Measurements from ENCODE around the gene AKT2. TPM values are rescaled to one million over a fixed set of nuclear protein-coding genes. Genes with fewer than 3 reads are reported as not detected.

AKT2 gene
- total RNA-seq, 2 experiments from 2014 or later, result 139 to 144 TPM

GRCh38 chr19:40274585-40275544, 10.3 kb downstream of the AKT2 start:
- POLR2A ChIA-PET, result interaction anchor here (0.7 to 3.2 kb wide), 4 partner anchors 8 to 22 kb away, joined by 3 to 13 read pairs (median 3); partner anchors contain the start of gene AKT2
- peak; percentile 69 for DNase-seq
- ATAC-seq, result peak; percentile 93
- Mint-ChIP-seq H3K27ac (peak overlapping the region; percentile 77), H3K4me3 (peak overlapping the region; percentile 41), H3K4me1 (ENCODE audit: low read depth) (peaks cover 65% of the 10 kb centered on the region), H3K27me3 (no peaks in the 10 kb centered on the region), H3K9me3 (no peaks in the 10 kb centered on the region), H3K36me3 (ENCODE audit: low read depth) (peaks cover 3% of the 10 kb centered on the region)
- CTCF ChIA-PET, result interaction anchor here (1.4 kb wide), 1 partner anchor 30 kb away, joined by 4 read pairs; no protein-coding TSS in a partner anchor
- no peak for TF ChIP-seq CTCF (IDR thresholded peaks at IDR 0.05)
- intact Hi-C loops (cut with micrococcal nuclease), result no loop called here

- H3K27me3 Mint-ChIP-seq, result no peaks in the 10 kb centered on the region
- peaks cover 5% of the 10 kb centered on the region for H3K36me3 Mint-ChIP-seq (ENCODE audit: low read depth)
- H3K4me1 Mint-ChIP-seq (ENCODE audit: low read depth), result peaks cover 70% of the 10 kb centered on the region
- intact Hi-C loops (cut with micrococcal nuclease), result no loop called here
- ChIA-PET POLR2A (interaction anchor here (3.2 kb wide), 1 partner anchor 10 kb away, joined by 13 read pairs; the partner anchor contains the start of gene AKT2), CTCF (interaction anchor here (1.4 kb wide), 1 partner anchor 32 kb away, joined by 4 read pairs; no protein-coding TSS in a partner anchor)
- TF ChIP-seq CTCF (IDR thresholded peaks at IDR 0.05), result no peak
- no peak for DNase-seq
- H3K9me3 Mint-ChIP-seq, result no peaks in the 10 kb centered on the region
- no peak overlapping the region for H3K4me3 Mint-ChIP-seq
- H3K27ac Mint-ChIP-seq, result no peak overlapping the region
- ATAC-seq, result no peak
Observed at GRCh38 chr19:40273469-40274360, 11.4 kb downstream of the AKT2 start.

GRCh38 chr19:40272261-40272660, 12.9 kb downstream of the AKT2 start:
- no peak for TF ChIP-seq CTCF (IDR thresholded peaks at IDR 0.05)
- H3K27ac Mint-ChIP-seq, result peak overlapping the region; percentile 17
- ChIA-PET POLR2A (no interaction called here), CTCF (interaction anchor here (1.1 kb wide), 1 partner anchor 9 kb away, joined by 3 read pairs; no protein-coding TSS in a partner anchor)
- no peak for DNase-seq
- intact Hi-C loops (cut with micrococcal nuclease), result no loop called here
- peaks cover 62% of the 10 kb centered on the region for H3K4me1 Mint-ChIP-seq (ENCODE audit: low read depth)
- H3K4me3 Mint-ChIP-seq, result no peak overlapping the region
- H3K36me3 Mint-ChIP-seq (ENCODE audit: low read depth), result peaks cover 11% of the 10 kb centered on the region
- H3K9me3 Mint-ChIP-seq, result no peaks in the 10 kb centered on the region
- no peaks in the 10 kb centered on the region for H3K27me3 Mint-ChIP-seq
- no peak for ATAC-seq

- POLR2A ChIA-PET, result no interaction called here
Observed at GRCh38 chr19:40271706-40272105, 13.4 kb downstream of the AKT2 start.

More at GRCh38 chr19:40271706-40272105, 13.4 kb downstream of the AKT2 start:
- H3K4me1 Mint-ChIP-seq (ENCODE audit: low read depth), result peaks cover 59% of the 10 kb centered on the region
- TF ChIP-seq CTCF (IDR thresholded peaks at IDR 0.05), result no peak
- ATAC-seq (no peak), DNase-seq (no peak)
- no peaks in the 10 kb centered on the region for H3K9me3 Mint-ChIP-seq
- no peak overlapping the region for H3K27ac Mint-ChIP-seq
- no peaks in the 10 kb centered on the region for H3K27me3 Mint-ChIP-seq
- CTCF ChIA-PET, result interaction anchor here (1.1 kb wide), 1 partner anchor 9 kb away, joined by 3 read pairs; no protein-coding TSS in a partner anchor
- H3K36me3 Mint-ChIP-seq (ENCODE audit: low read depth), result peaks cover 11% of the 10 kb centered on the region
- H3K4me3 Mint-ChIP-seq, result no peak overlapping the region
- intact Hi-C loops (cut with micrococcal nuclease), result no loop called here
